ENCODE data around the gene VPS50.
A peak's percentile ranks its signal among the peaks of the same experiment; 100 is the strongest.

Gene VPS50

GRCh38 chr7:93231799-93232672 is at the start of gene VPS50:
Gene VPS50, plus strand, starts transcription at chr7:93232366. Its CDS starts 102 bp downstream, at chr7:93232468.
- peak; percentile 81 for DNase-seq

- DNase-seq = no peak
Observed at GRCh38 chr7:93185303-93186027, 46.7 kb upstream of the VPS50 start.

GRCh38 chr7:93188870-93189634 is 43.1 kb upstream of the VPS50 start:
- no peak for DNase-seq

- DNase-seq = no peak
Observed at GRCh38 chr7:93194386-93194785, 37.8 kb upstream of the VPS50 start.

GRCh38 chr7:93196336-93196735 is 35.8 kb upstream of the VPS50 start:
- no peak for DNase-seq

GRCh38 chr7:93198472-93198871 is 33.7 kb upstream of the VPS50 start:
- no peak for DNase-seq

GRCh38 chr7:93202594-93203250 is 29.4 kb upstream of the VPS50 start:
- DNase-seq = no peak

- no peak for DNase-seq
Observed at GRCh38 chr7:93203496-93203895, 28.7 kb upstream of the VPS50 start.

- DNase-seq = no peak
Observed at GRCh38 chr7:93205046-93205445, 27.1 kb upstream of the VPS50 start.

- DNase-seq = no peak
Observed at GRCh38 chr7:93211228-93211818, 20.8 kb upstream of the VPS50 start.

- DNase-seq = peak; percentile 88
Observed at GRCh38 chr7:93212881-93213280, 19.3 kb upstream of the VPS50 start.

GRCh38 chr7:93218997-93219827 is 13.0 kb upstream of the VPS50 start:
- no peak for DNase-seq

- no peak for DNase-seq
Observed at GRCh38 chr7:93219868-93220267, 12.3 kb upstream of the VPS50 start.

GRCh38 chr7:93226310-93226709 is 5.9 kb upstream of the VPS50 start, which contains the start of gene HEPACAM2:
Gene HEPACAM2, minus strand, starts transcription at chr7:93226469.
- no peak for DNase-seq

- peak; percentile 12 for DNase-seq
Observed at GRCh38 chr7:93228302-93228701, 3.9 kb upstream of the VPS50 start.

GRCh38 chr7:93231259-93231658 is 907 bp upstream of the VPS50 start:
- no peak for DNase-seq

- DNase-seq = no peak
Observed at GRCh38 chr7:93232673-93233018, 480 bp downstream of the VPS50 start.

GRCh38 chr7:93235541-93235940 is 3.4 kb downstream of the VPS50 start:
- no peak for DNase-seq

GRCh38 chr7:93238131-93238530 is 6.0 kb downstream of the VPS50 start:
- no peak for DNase-seq

GRCh38 chr7:93238748-93239147 is 6.6 kb downstream of the VPS50 start:
- no peak for DNase-seq

GRCh38 chr7:93239824-93240223 is 7.7 kb downstream of the VPS50 start:
- DNase-seq = no peak

GRCh38 chr7:93242106-93242505 is 9.9 kb downstream of the VPS50 start:
- DNase-seq = no peak

Measured in NCI-H446 treated with DMSO at 0.1 percent for 48 hours (cell line).